ENCODE data around the gene FCHSD2. TPM values are rescaled to one million over a fixed set of nuclear protein-coding genes. Genes with fewer than 3 reads are reported as not detected.

The FCHSD2 gene
- total RNA-seq, 6 donors from 2014 or later: 22.5 to 55.6 (median 42.7) TPM

- Histone ChIP-seq H3K9me3 (no peaks in the 10 kb centered on the region), H3K36me3 (no peaks in the 10 kb centered on the region), H3K4me3 (no peak overlapping the region), H3K27me3 (no peaks in the 10 kb centered on the region), H3K4me1 (peaks cover 18 to 37% (median 25%) of the 10 kb centered on the region in 4 donors), H3K27ac (peak overlapping the region; percentile 64 to 78 (median 70))
- DNase-seq (peak in 1 of 2 donors; percentile 46), ATAC-seq (ENCODE audit: low FRiP score in 2 of 2) (peak; percentile 16 to 26)
- WGBS, 2 donors: 40 to 64% methylated on average over 3 of the region's 3 CpGs
- TF ChIP-seq CTCF (IDR thresholded peaks at IDR 0.05) (no peak), EP300 (IDR thresholded peaks at IDR 0.05) (no peak), POLR2A (IDR thresholded peaks at IDR 0.05) (no peak), POLR2AphosphoS5 (IDR thresholded peaks at IDR 0.05) (no peak)
Measured at GRCh38 chr11:73177380-73177777, 35.3 kb upstream of the FCHSD2 start.

- Histone ChIP-seq H3K9me3 (no peaks in the 10 kb centered on the region), H3K4me3 (no peak overlapping the region), H3K27ac (peak overlapping the region; percentile 64 to 78 (median 70)), H3K36me3 (no peaks in the 10 kb centered on the region), H3K27me3 (no peaks in the 10 kb centered on the region), H3K4me1 (peaks cover 18 to 37% (median 25%) of the 10 kb centered on the region in 4 donors)
- no peak for TF ChIP-seq CTCF (IDR thresholded peaks at IDR 0.05)
- DNase-seq (no peak), ATAC-seq (ENCODE audit: low FRiP score in 2 of 2) (no peak)
- WGBS, 2 donors: 92 to 100% methylated on average over 1 of the region's 1 CpG
Measured at GRCh38 chr11:73176874-73177155, 34.7 kb upstream of the FCHSD2 start.

- H3K27ac ChIP-seq: peak overlapping the region in 3 of 4 donors; percentile 64 to 78 (median 73)
- H3K9me3 ChIP-seq: no peaks in the 10 kb centered on the region
- 84 to 96% methylated on average over 4 to 5 of the region's 5 CpGs for WGBS, 2 donors
- TF ChIP-seq POLR2AphosphoS5 (IDR thresholded peaks at IDR 0.05): no peak
- no peak for TF ChIP-seq EP300 (IDR thresholded peaks at IDR 0.05)
- no peak for TF ChIP-seq CTCF (IDR thresholded peaks at IDR 0.05)
- TF ChIP-seq POLR2A (IDR thresholded peaks at IDR 0.05): no peak
- H3K36me3 ChIP-seq: no peaks in the 10 kb centered on the region
- H3K4me3 ChIP-seq: no peak overlapping the region
- peaks cover 18 to 37% (median 25%) of the 10 kb centered on the region in 4 donors for H3K4me1 ChIP-seq
- DNase-seq (no peak), ATAC-seq (ENCODE audit: low FRiP score in 2 of 2) (no peak)
- H3K27me3 ChIP-seq: no peaks in the 10 kb centered on the region
Measured at GRCh38 chr11:73176145-73176873, 34.2 kb upstream of the FCHSD2 start.

- Histone ChIP-seq H3K9me3 (no peaks in the 10 kb centered on the region), H3K27me3 (no peaks in the 10 kb centered on the region), H3K4me3 (no peak overlapping the region), H3K36me3 (no peaks in the 10 kb centered on the region), H3K27ac (peak overlapping the region in 1 of 4 donors; percentile 78), H3K4me1 (peaks cover 18 to 37% (median 25%) of the 10 kb centered on the region in 4 donors)
- TF ChIP-seq EP300 (IDR thresholded peaks at IDR 0.05): no peak
- WGBS, 2 donors: 60 to 66% methylated on average over 5 of the region's 5 CpGs
- ATAC-seq (ENCODE audit: low FRiP score in 2 of 2) (no peak), DNase-seq (no peak)
Measured at GRCh38 chr11:73175551-73176144, 33.5 kb upstream of the FCHSD2 start.

GRCh38 chr11:73174495-73174791 is 32.3 kb upstream of the FCHSD2 start:
- TF ChIP-seq POLR2A (IDR thresholded peaks at IDR 0.05): no peak
- TF ChIP-seq POLR2AphosphoS5 (IDR thresholded peaks at IDR 0.05): no peak
- no peak for TF ChIP-seq EP300 (IDR thresholded peaks at IDR 0.05)
- no peak for TF ChIP-seq CTCF (IDR thresholded peaks at IDR 0.05)
- H3K4me3 ChIP-seq: no peak overlapping the region
- no peak for DNase-seq
- 95% methylated on average over 3 of the region's 3 CpGs for WGBS, 2 donors
- ATAC-seq (ENCODE audit: low FRiP score in 2 of 2): no peak
- no peaks in the 10 kb centered on the region for H3K9me3 ChIP-seq
- H3K27ac ChIP-seq: no peak overlapping the region
- peaks cover 18 to 37% (median 25%) of the 10 kb centered on the region in 4 donors for H3K4me1 ChIP-seq
- no peaks in the 10 kb centered on the region for H3K36me3 ChIP-seq
- H3K27me3 ChIP-seq: no peaks in the 10 kb centered on the region

All from upper lobe of left lung (tissue), 6 donors.